GM19023 (cell line): Measurements from ENCODE around the gene FTCD.

ENCODE experiments used
- ATAC-seq: cut with Tn5 transposase; IDR thresholded peaks from one replicate; pipeline ENCODE4 v1.9.1; 2021; ENCODE audit warnings: mild to moderate bottlenecking, moderate library complexity; ENCODE audit not compliant: unreplicated experiment

FTCD gene

DNA sequence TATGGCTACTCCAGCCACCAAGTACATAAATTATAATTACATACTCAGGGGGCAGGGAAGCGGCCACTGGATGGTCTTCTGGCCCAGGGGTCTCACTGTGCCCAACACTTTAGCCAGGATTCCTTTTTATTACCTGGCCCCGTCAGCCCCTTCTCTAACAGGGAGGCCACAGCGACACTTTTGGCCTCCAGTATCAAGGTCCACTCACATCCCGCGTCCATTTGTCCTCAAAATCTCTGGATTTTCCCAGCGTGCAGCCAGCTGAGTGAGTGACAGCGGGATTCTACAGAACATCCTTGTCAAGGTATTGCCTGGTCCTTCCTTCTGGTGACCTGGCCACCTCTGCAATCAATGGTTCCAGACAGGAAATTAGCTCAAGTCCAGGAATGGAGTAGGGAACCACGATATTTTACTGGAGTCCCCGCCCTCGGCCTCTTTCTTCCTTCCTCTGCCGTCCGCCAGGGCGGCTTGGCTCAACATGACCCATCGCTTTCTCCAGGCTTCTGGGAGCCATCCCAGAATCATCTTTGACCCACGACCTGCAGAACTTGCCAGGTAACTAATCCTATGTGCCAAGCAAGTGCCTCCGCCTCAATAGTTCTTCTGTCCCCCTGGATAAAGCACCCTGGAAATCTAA is 60.2 kb downstream of the FTCD start:
- ATAC-seq = no peak

DNA sequence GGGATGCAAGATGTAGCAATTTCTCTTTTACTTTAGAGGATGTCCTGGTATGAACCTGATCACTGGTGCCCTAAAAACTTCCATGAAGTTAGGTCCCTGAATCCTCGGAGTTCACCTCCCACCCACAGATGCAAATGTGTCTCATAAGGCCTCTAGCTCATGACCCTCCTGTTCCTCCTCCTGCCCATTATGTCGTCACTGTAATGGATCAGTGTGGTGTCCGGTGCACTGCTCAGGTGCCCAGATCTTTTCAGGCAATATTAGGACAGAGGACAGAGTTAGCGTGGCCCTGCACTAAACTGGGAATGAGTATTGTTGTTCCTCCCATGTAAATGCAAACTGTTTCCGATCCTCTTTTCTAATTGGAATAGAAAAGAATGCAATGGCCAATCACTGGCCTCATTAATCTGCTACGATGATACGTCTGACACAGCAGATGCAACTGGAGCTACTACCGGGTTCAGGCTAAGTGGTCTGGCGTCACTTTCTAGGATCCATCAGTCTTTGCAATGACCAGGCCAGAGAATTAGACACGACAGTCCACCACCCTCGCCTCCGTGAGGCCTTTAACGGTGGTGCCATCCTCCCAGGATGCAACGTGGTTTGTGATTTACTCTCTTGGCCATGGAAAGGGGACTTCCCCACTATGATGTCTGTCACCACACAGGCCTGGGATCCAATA is 60.8 kb downstream of the FTCD start:
- ATAC-seq = no peak

DNA sequence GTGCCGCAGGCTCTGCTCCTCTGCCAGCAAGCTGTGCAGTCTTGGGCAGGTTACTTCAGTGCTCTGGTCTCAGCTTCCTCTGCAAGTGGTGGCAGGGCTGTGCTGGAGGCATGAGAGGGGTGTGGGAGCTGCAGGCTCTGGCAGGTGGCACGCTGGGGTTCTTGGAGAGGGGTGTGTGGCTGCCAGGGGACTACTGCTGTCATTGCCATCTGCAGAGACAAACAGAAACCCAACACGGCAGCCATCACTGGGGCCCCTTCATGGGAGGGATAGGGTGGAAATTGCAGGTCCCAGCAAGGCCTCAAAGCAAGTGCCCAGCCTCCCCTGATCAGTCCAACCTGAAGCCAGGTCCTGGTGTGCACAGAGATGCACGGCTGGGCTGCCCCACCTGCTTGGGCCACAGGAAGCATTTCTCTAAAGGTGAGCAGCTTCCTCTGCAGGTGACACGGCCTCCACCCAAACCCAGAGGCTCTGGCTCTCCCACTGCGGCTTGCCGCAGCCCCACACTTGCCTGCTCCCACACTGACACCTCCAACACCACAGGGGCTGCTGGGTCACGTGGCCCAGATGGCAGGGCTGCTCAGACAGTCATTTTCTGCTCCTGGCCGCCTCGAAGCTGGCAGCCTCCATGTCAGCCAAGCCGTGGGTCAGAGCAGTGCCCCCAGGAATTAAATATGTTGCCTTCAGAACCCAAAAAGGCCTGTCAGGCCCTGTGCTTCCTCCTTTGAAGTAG is 61.5 kb downstream of the FTCD start:
- ATAC-seq = no peak

DNA sequence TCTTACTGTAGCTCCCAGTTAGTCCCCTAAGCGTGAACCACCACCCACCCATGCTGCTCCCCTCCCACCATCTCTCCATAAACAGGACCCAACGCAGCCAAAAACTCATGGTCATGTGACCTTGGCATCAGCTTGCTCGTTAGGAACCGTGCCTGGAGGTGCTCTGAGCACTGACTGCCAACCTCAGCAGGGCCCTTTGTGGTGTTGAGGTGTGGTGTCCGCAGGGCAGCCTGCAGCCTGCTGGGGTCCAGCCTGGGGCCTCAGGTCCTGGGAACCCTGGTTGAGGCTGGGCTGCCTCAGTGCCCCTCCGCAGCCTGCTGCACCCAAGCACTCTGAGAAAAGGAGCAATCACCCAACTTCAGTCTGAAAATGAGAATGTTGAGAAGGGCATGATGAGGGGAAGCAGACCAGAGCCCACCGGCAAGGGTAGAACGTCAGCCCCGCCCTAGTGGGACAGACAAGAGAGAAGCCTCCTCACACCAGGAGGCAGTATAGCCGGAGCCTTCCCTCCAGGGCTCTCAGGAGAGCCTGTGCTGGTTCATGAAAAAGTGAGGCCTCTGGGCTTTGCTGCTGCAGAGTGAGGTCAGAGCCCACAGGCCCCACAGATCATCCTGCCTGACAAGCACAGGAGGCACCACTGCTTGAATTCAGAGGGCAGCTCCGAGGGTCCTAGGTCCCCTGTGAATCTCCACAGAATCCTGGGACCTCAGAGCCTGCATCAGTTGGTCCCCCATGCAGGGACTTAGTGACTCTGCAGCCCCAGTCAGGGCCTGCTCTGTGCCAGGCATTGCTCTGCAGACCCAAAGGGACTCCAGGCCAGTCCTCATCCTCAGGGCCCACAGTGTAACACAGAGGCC is 62.3 kb downstream of the FTCD start:
- ATAC-seq = no peak

DNA sequence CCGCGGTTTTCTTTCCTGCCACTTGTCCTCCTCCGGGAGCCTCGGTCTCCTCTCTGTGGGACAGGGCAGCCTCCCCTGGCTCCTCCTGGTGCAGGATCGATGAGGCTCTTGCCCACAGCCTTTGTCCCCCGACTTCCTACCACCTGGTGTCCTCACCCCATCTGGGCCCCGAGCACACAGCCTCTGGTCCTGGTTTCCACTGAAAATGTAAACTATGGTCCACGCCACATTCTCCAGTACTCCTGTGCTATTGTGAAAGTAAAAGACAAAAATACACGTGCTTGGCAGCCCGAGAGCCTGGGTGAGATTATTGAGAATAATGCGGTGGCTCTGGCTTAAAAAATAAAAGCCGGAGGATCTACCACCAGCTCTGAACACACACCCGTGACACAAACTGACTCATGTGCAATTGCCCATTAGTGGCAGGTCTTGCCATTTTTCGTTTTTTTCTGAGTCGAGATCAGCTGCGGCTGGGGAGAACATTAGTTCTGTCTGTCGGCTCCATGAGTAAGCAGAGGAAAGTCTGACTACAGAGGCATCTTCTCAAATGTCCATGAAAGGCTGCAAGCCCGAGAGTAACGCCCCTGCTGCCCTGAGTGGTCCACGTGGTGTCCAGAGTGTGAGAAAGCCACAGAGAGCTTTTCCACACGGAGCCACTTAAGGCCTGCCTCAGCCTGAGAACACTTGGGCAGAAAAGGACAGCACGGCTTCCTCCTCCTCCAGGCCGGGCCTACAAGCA is 63.2 kb downstream of the FTCD start:
- no peak for ATAC-seq

DNA sequence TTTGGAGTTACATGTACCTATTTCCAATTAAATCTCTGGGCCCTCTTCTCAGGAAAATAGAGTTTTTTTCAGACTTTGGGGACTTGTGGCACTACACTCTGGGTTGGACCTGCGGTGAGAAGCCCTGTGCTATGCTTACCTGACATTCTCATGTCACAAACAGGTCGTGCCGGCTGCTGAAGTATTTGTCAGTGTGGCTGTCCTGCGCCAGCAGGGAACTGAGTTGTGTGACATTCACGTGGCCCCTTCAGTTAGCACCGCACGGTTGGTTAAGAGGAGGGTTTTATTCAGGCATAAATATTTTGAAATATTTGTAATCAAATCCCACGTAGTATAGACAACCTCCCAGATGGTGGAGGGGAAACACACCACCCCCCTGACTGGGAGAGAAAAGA is 63.8 kb downstream of the FTCD start:
- ATAC-seq = no peak

GRCh38 chr21:46091118-46091517 is 64.3 kb downstream of the FTCD start:
- no peak for ATAC-seq

GRCh38 chr21:46089285-46089684 is 66.1 kb downstream of the FTCD start:
- no peak for ATAC-seq

- no peak for ATAC-seq
Measured at GRCh38 chr21:46088189-46088588, 67.2 kb downstream of the FTCD start.

GRCh38 chr21:46087641-46088040 is 67.7 kb downstream of the FTCD start:
- ATAC-seq = no peak
